ENCODE measurements around the gene LINGO1. TPM values are rescaled to one million over a fixed set of nuclear protein-coding genes. Genes with fewer than 3 reads are reported as not detected.

Gene LINGO1
- total and polyA plus RNA-seq, 4 donors = 0.38 to 2.1 (median 1.5) TPM

- Histone ChIP-seq H3K4me3 (ENCODE audit: low read length in 2 of 2) (no peak overlapping the region), H3K36me3 (ENCODE audit: control insufficient read depth in 1 of 2, insufficient read depth in 2 of 2, low read length in 1 of 2) (no peaks in the 10 kb centered on the region), H3K9me3 (ENCODE audit: control insufficient read depth, low read length) (peaks cover 1% of the 10 kb centered on the region), H3K4me1 (ENCODE audit: control insufficient read depth in 1 of 2, insufficient read depth in 2 of 2, low read length in 2 of 2) (no peaks in the 10 kb centered on the region), H3K27me3 (ENCODE audit: control insufficient read depth in 1 of 2, insufficient read depth in 2 of 2, low read length in 1 of 2) (no peaks in the 10 kb centered on the region), H3K27ac (ENCODE audit: low read depth in 1 of 2, low read length in 2 of 2) (no peak overlapping the region)
- intact Hi-C loops (cut with DNase I) = no loop called here
- ATAC-seq (ENCODE audit: low FRiP score) = no peak
- DNase-seq = no peak
- WGBS, 2 donors = 96% methylated on average over 12 of the region's 12 CpGs
Observed at GRCh38 chr15:77588126-77588525, 44.6 kb downstream of the LINGO1 start.

GRCh38 chr15:77584691-77585090, 48.0 kb downstream of the LINGO1 start:
- Histone ChIP-seq H3K36me3 (ENCODE audit: control insufficient read depth in 1 of 2, insufficient read depth in 2 of 2, low read length in 1 of 2) (no peaks in the 10 kb centered on the region), H3K27ac (ENCODE audit: low read depth in 1 of 2, low read length in 2 of 2) (no peak overlapping the region), H3K9me3 (ENCODE audit: control insufficient read depth, low read length) (peaks cover 1% of the 10 kb centered on the region), H3K4me3 (ENCODE audit: low read length in 2 of 2) (no peak overlapping the region), H3K27me3 (ENCODE audit: control insufficient read depth in 1 of 2, insufficient read depth in 2 of 2, low read length in 1 of 2) (no peaks in the 10 kb centered on the region), H3K4me1 (ENCODE audit: control insufficient read depth in 1 of 2, insufficient read depth in 2 of 2, low read length in 2 of 2) (no peaks in the 10 kb centered on the region)
- ATAC-seq (ENCODE audit: low FRiP score) (no peak), DNase-seq (no peak)
- WGBS, 2 donors = 79 to 88% methylated on average over 11 of the region's 11 CpGs
- intact Hi-C loops (cut with DNase I) = no loop called here

DNA sequence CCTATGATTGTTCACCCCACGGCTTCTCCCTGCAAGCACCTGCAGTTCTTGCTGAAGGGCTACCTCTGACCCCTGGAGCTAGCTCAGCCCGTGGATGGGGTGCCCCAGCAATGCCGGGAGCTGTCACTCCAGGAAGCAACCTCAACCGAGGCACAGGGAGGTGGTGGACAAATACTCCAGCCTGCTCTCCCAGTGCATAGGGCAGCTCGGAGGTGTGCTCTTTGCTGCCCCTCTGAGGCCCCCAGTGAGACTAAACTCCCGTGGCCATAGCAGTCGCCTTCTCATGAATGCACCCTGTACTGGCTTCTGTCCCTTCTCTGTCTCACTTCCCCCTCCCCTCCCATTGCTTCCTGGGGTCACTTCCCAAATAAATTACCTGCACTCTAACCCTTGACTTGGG, 48.5 kb downstream of the LINGO1 start:
- intact Hi-C loops (cut with DNase I) = no loop called here
- no peak overlapping the region for H3K27ac ChIP-seq (ENCODE audit: low read depth in 1 of 2, low read length in 2 of 2)
- no peaks in the 10 kb centered on the region for H3K4me1 ChIP-seq (ENCODE audit: control insufficient read depth in 1 of 2, insufficient read depth in 2 of 2, low read length in 2 of 2)
- no peaks in the 10 kb centered on the region for H3K36me3 ChIP-seq (ENCODE audit: control insufficient read depth in 1 of 2, insufficient read depth in 2 of 2, low read length in 1 of 2)
- peaks cover 1% of the 10 kb centered on the region for H3K9me3 ChIP-seq (ENCODE audit: control insufficient read depth, low read length)
- H3K27me3 ChIP-seq (ENCODE audit: control insufficient read depth in 1 of 2, insufficient read depth in 2 of 2, low read length in 1 of 2) = no peaks in the 10 kb centered on the region
- WGBS, 2 donors = 69 to 75% methylated on average over 7 of the region's 7 CpGs
- no peak overlapping the region for H3K4me3 ChIP-seq (ENCODE audit: low read length in 2 of 2)
- ATAC-seq (ENCODE audit: low FRiP score) (no peak), DNase-seq (no peak)

- DNase-seq (no peak), ATAC-seq (ENCODE audit: low FRiP score) (no peak)
- Histone ChIP-seq H3K27me3 (ENCODE audit: control insufficient read depth in 1 of 2, insufficient read depth in 2 of 2, low read length in 1 of 2) (no peaks in the 10 kb centered on the region), H3K9me3 (ENCODE audit: control insufficient read depth, low read length) (peaks cover under 1% of the 10 kb centered on the region), H3K4me3 (ENCODE audit: low read length in 2 of 2) (no peak overlapping the region), H3K36me3 (ENCODE audit: control insufficient read depth in 1 of 2, insufficient read depth in 2 of 2, low read length in 1 of 2) (no peaks in the 10 kb centered on the region), H3K4me1 (ENCODE audit: control insufficient read depth in 1 of 2, insufficient read depth in 2 of 2, low read length in 2 of 2) (no peaks in the 10 kb centered on the region), H3K27ac (ENCODE audit: low read depth in 1 of 2, low read length in 2 of 2) (no peak overlapping the region)
- WGBS, 2 donors = 94 to 97% methylated on average over 5 of the region's 5 CpGs
- intact Hi-C loops (cut with DNase I) = no loop called here
Observed at GRCh38 chr15:77582763-77583162, 49.9 kb downstream of the LINGO1 start.

GRCh38 chr15:77581896-77582569, 50.7 kb downstream of the LINGO1 start:
- intact Hi-C loops (cut with DNase I) = no loop called here
- H3K36me3 ChIP-seq (ENCODE audit: control insufficient read depth in 1 of 2, insufficient read depth in 2 of 2, low read length in 1 of 2) = no peaks in the 10 kb centered on the region
- DNase-seq (no peak), ATAC-seq (ENCODE audit: low FRiP score) (no peak)
- no peaks in the 10 kb centered on the region for H3K9me3 ChIP-seq (ENCODE audit: control insufficient read depth, low read length)
- H3K27me3 ChIP-seq (ENCODE audit: control insufficient read depth in 1 of 2, insufficient read depth in 2 of 2, low read length in 1 of 2) = no peaks in the 10 kb centered on the region
- no peaks in the 10 kb centered on the region for H3K4me1 ChIP-seq (ENCODE audit: control insufficient read depth in 1 of 2, insufficient read depth in 2 of 2, low read length in 2 of 2)
- 73 to 76% methylated on average over 17 to 18 of the region's 18 CpGs for WGBS, 2 donors
- H3K27ac ChIP-seq (ENCODE audit: low read depth in 1 of 2, low read length in 2 of 2) = no peak overlapping the region
- no peak overlapping the region for H3K4me3 ChIP-seq (ENCODE audit: low read length in 2 of 2)

DNA sequence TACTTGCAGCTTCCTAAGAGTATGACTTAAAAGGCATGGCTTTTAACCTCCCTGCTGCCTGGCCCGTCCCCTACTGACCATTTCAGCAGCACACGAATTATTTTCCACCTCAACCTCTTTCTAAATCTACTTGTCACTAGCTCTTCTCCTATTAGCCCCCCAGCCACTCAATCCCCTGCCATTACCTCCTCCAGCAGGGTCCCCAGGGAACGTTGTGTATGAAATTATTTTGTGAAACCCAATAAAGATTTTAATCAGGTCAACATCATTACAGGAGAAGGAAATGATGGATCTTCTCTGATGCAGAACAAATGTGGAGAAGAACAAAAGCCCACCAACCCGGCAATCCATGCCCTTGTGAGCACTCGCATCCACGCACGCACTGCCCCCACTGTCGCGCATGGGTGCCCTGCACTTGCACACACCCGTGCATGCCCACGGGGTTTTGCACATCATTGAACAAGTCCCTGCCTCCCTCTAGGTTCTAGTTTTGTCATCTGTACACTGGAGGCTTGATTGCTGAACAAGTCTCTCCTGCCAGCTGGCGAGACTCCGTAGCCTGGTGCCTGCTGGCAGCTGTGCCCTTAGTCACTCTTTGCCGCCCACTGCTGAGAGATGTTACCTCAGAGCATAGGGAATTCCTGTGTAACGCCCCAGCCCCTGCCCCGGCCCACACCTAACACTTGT, 51.6 kb downstream of the LINGO1 start:
- 31 to 32% methylated on average over 16 of the region's 16 CpGs for WGBS, 2 donors
- H3K27ac ChIP-seq (ENCODE audit: low read depth in 1 of 2, low read length in 2 of 2) = no peak overlapping the region
- no peaks in the 10 kb centered on the region for H3K9me3 ChIP-seq (ENCODE audit: control insufficient read depth, low read length)
- no peak for ATAC-seq (ENCODE audit: low FRiP score)
- H3K36me3 ChIP-seq (ENCODE audit: control insufficient read depth in 1 of 2, insufficient read depth in 2 of 2, low read length in 1 of 2) = no peaks in the 10 kb centered on the region
- no peak overlapping the region for H3K4me3 ChIP-seq (ENCODE audit: low read length in 2 of 2)
- no peaks in the 10 kb centered on the region for H3K27me3 ChIP-seq (ENCODE audit: control insufficient read depth in 1 of 2, insufficient read depth in 2 of 2, low read length in 1 of 2)
- intact Hi-C loops (cut with DNase I) = no loop called here
- DNase-seq = no peak
- no peaks in the 10 kb centered on the region for H3K4me1 ChIP-seq (ENCODE audit: control insufficient read depth in 1 of 2, insufficient read depth in 2 of 2, low read length in 2 of 2)

DNA sequence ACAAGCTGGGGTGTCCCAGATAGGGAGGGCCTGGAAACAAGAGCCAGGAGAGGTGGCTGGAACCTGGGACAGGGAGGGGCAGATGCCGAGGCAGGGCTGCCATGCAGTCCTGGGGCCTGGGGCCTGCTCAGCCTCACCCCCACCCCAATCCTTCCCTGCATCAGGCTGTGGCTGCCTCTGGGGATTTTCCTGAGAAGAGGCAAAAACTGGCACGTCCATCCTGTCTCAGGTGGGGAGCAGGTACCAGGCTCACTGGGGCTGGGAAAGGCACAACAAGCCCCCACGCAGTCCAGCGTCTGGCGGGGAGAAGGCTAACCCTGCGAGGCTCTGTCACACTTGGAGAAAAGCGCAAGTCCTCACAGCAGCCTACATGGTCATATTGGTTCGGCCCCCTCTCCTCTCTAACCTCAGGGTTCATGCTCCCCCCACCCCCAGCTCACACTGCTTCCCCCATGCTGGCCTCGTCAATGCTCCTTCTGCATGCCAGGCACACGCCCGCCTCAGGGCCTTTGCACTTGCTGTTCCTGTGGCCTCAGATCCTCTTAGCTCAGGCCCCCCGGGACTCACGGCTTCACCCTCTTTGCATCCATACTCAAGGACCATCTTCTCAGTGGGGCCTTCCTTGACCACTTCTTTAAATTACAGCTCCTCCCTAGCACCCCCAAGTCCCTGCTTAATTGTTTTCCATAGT, 53.1 kb downstream of the LINGO1 start:
- no peak overlapping the region for H3K4me3 ChIP-seq (ENCODE audit: low read length in 2 of 2)
- H3K27me3 ChIP-seq (ENCODE audit: control insufficient read depth in 1 of 2, insufficient read depth in 2 of 2, low read length in 1 of 2) = no peaks in the 10 kb centered on the region
- 92 to 96% methylated on average over 12 to 13 of the region's 13 CpGs for WGBS, 2 donors
- intact Hi-C loops (cut with DNase I) = no loop called here
- no peak overlapping the region for H3K27ac ChIP-seq (ENCODE audit: low read depth in 1 of 2, low read length in 2 of 2)
- H3K9me3 ChIP-seq (ENCODE audit: control insufficient read depth, low read length) = no peaks in the 10 kb centered on the region
- H3K36me3 ChIP-seq (ENCODE audit: control insufficient read depth in 1 of 2, insufficient read depth in 2 of 2, low read length in 1 of 2) = no peaks in the 10 kb centered on the region
- H3K4me1 ChIP-seq (ENCODE audit: control insufficient read depth in 1 of 2, insufficient read depth in 2 of 2, low read length in 2 of 2) = no peaks in the 10 kb centered on the region
- ATAC-seq (ENCODE audit: low FRiP score) (no peak), DNase-seq (no peak)

DNA sequence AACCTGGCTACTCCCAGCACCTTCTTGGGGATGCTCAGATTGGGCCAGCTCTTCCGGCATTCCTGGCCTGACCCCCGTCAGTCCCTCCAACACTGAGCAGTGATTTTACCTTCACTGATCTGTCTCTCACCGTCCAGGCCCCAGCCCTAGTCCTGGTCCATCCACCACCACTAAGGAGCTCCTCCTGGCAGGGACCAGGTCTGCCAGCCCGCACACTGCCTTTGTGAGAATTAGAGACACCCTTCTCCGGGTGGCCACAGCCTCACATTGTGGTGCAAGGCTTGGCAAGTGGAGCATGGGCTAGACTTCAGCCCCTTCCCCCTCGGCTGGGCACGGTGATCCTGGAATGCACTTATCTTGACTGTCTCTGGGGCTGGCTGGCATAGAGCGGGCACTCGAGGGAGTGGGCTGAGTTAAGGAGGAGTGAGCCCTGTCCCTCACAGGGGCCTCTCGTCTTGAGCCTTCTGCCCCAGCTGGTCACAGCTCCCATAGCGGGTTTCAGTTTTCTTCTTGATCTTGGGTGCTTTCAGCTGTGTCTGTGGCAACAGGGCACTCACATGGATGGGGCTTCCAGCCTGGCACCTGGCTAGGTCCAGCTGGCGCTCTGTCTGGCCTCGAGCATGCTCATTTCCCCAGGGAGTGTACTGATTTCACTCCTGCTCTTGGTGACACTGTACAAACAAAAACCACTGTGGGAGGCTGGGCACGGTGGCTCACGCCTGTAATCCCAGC, 53.9 kb downstream of the LINGO1 start:
- Histone ChIP-seq H3K27me3 (ENCODE audit: control insufficient read depth in 1 of 2, insufficient read depth in 2 of 2, low read length in 1 of 2) (no peaks in the 10 kb centered on the region), H3K9me3 (ENCODE audit: control insufficient read depth, low read length) (no peaks in the 10 kb centered on the region), H3K4me1 (ENCODE audit: control insufficient read depth in 1 of 2, insufficient read depth in 2 of 2, low read length in 2 of 2) (no peaks in the 10 kb centered on the region), H3K27ac (ENCODE audit: low read depth in 1 of 2, low read length in 2 of 2) (no peak overlapping the region), H3K4me3 (ENCODE audit: low read length in 2 of 2) (no peak overlapping the region), H3K36me3 (ENCODE audit: control insufficient read depth in 1 of 2, insufficient read depth in 2 of 2, low read length in 1 of 2) (no peaks in the 10 kb centered on the region)
- intact Hi-C loops (cut with DNase I) = no loop called here
- WGBS, 2 donors = 57 to 66% methylated on average over 15 of the region's 15 CpGs
- no peak for ATAC-seq (ENCODE audit: low FRiP score)
- DNase-seq = no peak
